ENCODE results near the gene THBS4. TPM values are rescaled to one million over a fixed set of nuclear protein-coding genes. Genes with fewer than 3 reads are reported as not detected.

Gene THBS4
- polyA plus RNA-seq, 3 donors = 0.03 TPM; not detected in 2

- intact Hi-C loops (cut with micrococcal nuclease) = loop anchor here in 1 of 2 donors (10.0 kb wide), 1 partner anchor 87 kb away; no protein-coding TSS in a partner anchor
- no peak for DNase-seq
- WGBS (ENCODE audit: insufficient coverage) = 94% methylated on average over 2 of the region's 2 CpGs
- H3K36me3 Mint-ChIP-seq = peaks cover 27 to 36% of the 10 kb centered on the region in 2 donors
- H3K27me3 Mint-ChIP-seq (ENCODE audit: low read depth in 3 of 3) = peaks cover 0 to 3% (median 0%) of the 10 kb centered on the region in 3 donors
- H3K27ac Mint-ChIP-seq = peak overlapping the region in 5 of 7 donors; percentile 4 to 64 (median 25)
- H3K9me3 Mint-ChIP-seq = no peaks in the 10 kb centered on the region
- TF ChIP-seq CTCF (IDR thresholded peaks at IDR 0.05) = no peak
- H3K4me1 Mint-ChIP-seq = peaks cover 58% of the 10 kb centered on the region
- H3K9ac ChIP-seq (ENCODE audit: insufficient read depth, low read length, poor library complexity, severe bottlenecking) = no peak overlapping the region
- H3K4me2 ChIP-seq (replicated peaks; ENCODE audit: extremely low read depth, low read length, poor library complexity, severe bottlenecking) = no peak overlapping the region
- H3K27ac ChIP-seq (ENCODE audit: low read depth in 1 of 2, low read length in 2 of 2) = no peak overlapping the region
- H3K9me3 ChIP-seq (replicated peaks in 1 of 2; ENCODE audit: control insufficient read depth in 1 of 2, insufficient read depth in 1 of 2, low read length in 2 of 2) = no peaks in the 10 kb centered on the region
- peaks cover 13% of the 10 kb centered on the region for H3K79me2 ChIP-seq (ENCODE audit: insufficient read depth, low read length)
- no peak overlapping the region for H3K4me3 Mint-ChIP-seq
- H3K4me1 ChIP-seq (ENCODE audit: control insufficient read depth in 1 of 2, insufficient read depth in 2 of 2, low read length in 2 of 2) = peaks cover 46% of the 10 kb centered on the region in 2 donors
- no peaks in the 10 kb centered on the region for H3K27me3 ChIP-seq (ENCODE audit: control insufficient read depth in 2 of 2, insufficient read depth in 2 of 2, low read length in 2 of 2)
- peaks cover 0 to 5% of the 10 kb centered on the region in 2 donors for H3K36me3 ChIP-seq (replicated peaks in 1 of 2; ENCODE audit: control insufficient read depth in 1 of 2, insufficient read depth in 2 of 2, low read length in 2 of 2)
- no peak overlapping the region for H3K4me3 ChIP-seq (replicated peaks in 1 of 3; ENCODE audit: low read depth in 2 of 3, low read length in 3 of 3)
- H4K20me1 ChIP-seq (ENCODE audit: insufficient read depth, low read length) = no peaks in the 10 kb centered on the region
- H2AFZ ChIP-seq (ENCODE audit: insufficient read depth, low read depth, low read length, poor library complexity, severe bottlenecking) = no peak overlapping the region
Measured at GRCh38 chr5:80071510-80072021, 36.4 kb downstream of the THBS4 start.

GRCh38 chr5:80072103-80073073 lies 37.2 kb downstream of the THBS4 start:
- peak in 1 of 3 donors; percentile 36 for DNase-seq
- no peak overlapping the region for H3K4me2 ChIP-seq (replicated peaks; ENCODE audit: extremely low read depth, low read length, poor library complexity, severe bottlenecking)
- H3K79me2 ChIP-seq (ENCODE audit: insufficient read depth, low read length) = peaks cover 13% of the 10 kb centered on the region
- peaks cover 38 to 40% of the 10 kb centered on the region in 2 donors for H3K4me1 ChIP-seq (ENCODE audit: control insufficient read depth in 1 of 2, insufficient read depth in 2 of 2, low read length in 2 of 2)
- no peaks in the 10 kb centered on the region for H3K9me3 ChIP-seq (replicated peaks in 1 of 2; ENCODE audit: control insufficient read depth in 1 of 2, insufficient read depth in 1 of 2, low read length in 2 of 2)
- Mint-ChIP-seq H3K27me3 (ENCODE audit: low read depth in 3 of 3) (peaks cover 0 to 6% (median 0%) of the 10 kb centered on the region in 3 donors), H3K27ac (peak overlapping the region in 4 of 7 donors; percentile 21 to 64 (median 42)), H3K4me1 (peaks cover 54% of the 10 kb centered on the region), H3K36me3 (peaks cover 35 to 44% of the 10 kb centered on the region in 2 donors), H3K4me3 (no peak overlapping the region), H3K9me3 (no peaks in the 10 kb centered on the region)
- H4K20me1 ChIP-seq (ENCODE audit: insufficient read depth, low read length) = no peaks in the 10 kb centered on the region
- H3K27me3 ChIP-seq (ENCODE audit: control insufficient read depth in 2 of 2, insufficient read depth in 2 of 2, low read length in 2 of 2) = no peaks in the 10 kb centered on the region
- peaks cover 7 to 10% of the 10 kb centered on the region in 2 donors for H3K36me3 ChIP-seq (replicated peaks in 1 of 2; ENCODE audit: control insufficient read depth in 1 of 2, insufficient read depth in 2 of 2, low read length in 2 of 2)
- intact Hi-C loops (cut with micrococcal nuclease) = loop anchor here in 1 of 2 donors (10.0 kb wide), 1 partner anchor 88 kb away; no protein-coding TSS in a partner anchor
- H2AFZ ChIP-seq (ENCODE audit: insufficient read depth, low read depth, low read length, poor library complexity, severe bottlenecking) = no peak overlapping the region
- TF ChIP-seq CTCF (IDR thresholded peaks at IDR 0.05) = no peak
- WGBS (ENCODE audit: insufficient coverage) = 100% methylated on average over 3 of the region's 10 CpGs
- H3K4me3 ChIP-seq (replicated peaks in 1 of 3; ENCODE audit: low read depth in 2 of 3, low read length in 3 of 3) = no peak overlapping the region
- H3K27ac ChIP-seq (ENCODE audit: low read depth in 1 of 2, low read length in 2 of 2) = no peak overlapping the region
- H3K9ac ChIP-seq (ENCODE audit: insufficient read depth, low read length, poor library complexity, severe bottlenecking) = no peak overlapping the region

Data from CD14-positive monocyte (primary cell).